ENCODE measurements around the gene CTNNA1. TPM values are rescaled to one million over a fixed set of nuclear protein-coding genes. Genes with fewer than 3 reads are reported as not detected.

CTNNA1 gene
- total and polyA plus RNA-seq, 9 of the 15 experiments (the other 6 are each of a cell fraction or from before 2014, with no cell fraction given): 29.6 to 117 (median 89.1) TPM

GRCh38 chr5:138974227-138975063 lies 221.2 kb downstream of the CTNNA1 start (continued):
- TF ChIP-seq TEAD1 (CRISPR knock-in tag; IDR thresholded peaks at IDR 0.05): no peak
- no peak for TF ChIP-seq NR0B1 (IDR thresholded peaks at IDR 0.05; ENCODE audit: partially characterized antibody)
- 0 out of 2 replicates have a peak, but pooled peaks have one; percentile 24 for TF ChIP-seq CREB3 (tag; conservative IDR thresholded peaks at IDR 0.05; ENCODE audit: low read depth)
- TF ChIP-seq ZBTB11 (CRISPR knock-in tag; IDR thresholded peaks at IDR 0.05): peak in 1 of 3 experiments; percentile 36; a peak in 1 of 6 replicates
- no peak for TF ChIP-seq NFE2 (IDR thresholded peaks at IDR 0.05; ENCODE audit: low read depth)
- TF ChIP-seq SNRNP70 (optimal IDR thresholded peaks at IDR 0.05; ENCODE audit: low read depth, low read length): no peak
- TF ChIP-seq PYGO2 (tag; IDR thresholded peaks at IDR 0.05): no peak
- TF ChIP-seq MLX (CRISPR knock-in tag; conservative IDR thresholded peaks at IDR 0.05): no peak
- TF ChIP-seq EP300 (IDR thresholded peaks at IDR 0.05; ENCODE audit: low read length): peak; percentile 83
- TF ChIP-seq TARDBP (IDR thresholded peaks at IDR 0.05): no peak
- 0 out of 2 replicates have a peak, but pooled peaks have one; percentile 74 for TF ChIP-seq ZKSCAN8 (CRISPR knock-in tag; IDR thresholded peaks at IDR 0.05)
- TF ChIP-seq MYC (IDR thresholded peaks at IDR 0.05; ENCODE audit: low read depth, low read length): no peak
- no peak for TF ChIP-seq MYC (CRISPR knock-in tag; IDR thresholded peaks at IDR 0.05; ENCODE audit: borderline replicate concordance, low read depth)
- no peak for TF ChIP-seq GABPA (tag; conservative IDR thresholded peaks at IDR 0.05; ENCODE audit: low read depth)
- TF ChIP-seq ZNF124 (CRISPR knock-in tag; IDR thresholded peaks at IDR 0.05): no peak
- TF ChIP-seq BRD4 (IDR thresholded peaks at IDR 0.05): no peak
- no peak for TF ChIP-seq ZNF311 (CRISPR knock-in tag; IDR thresholded peaks at IDR 0.05)
- TF ChIP-seq CHD4 (IDR thresholded peaks at IDR 0.05; ENCODE audit: insufficient read depth, insufficient replicate concordance, low read depth, low read length, poor library complexity, severe bottlenecking): no peak
- no peak for TF ChIP-seq PREB (CRISPR knock-in tag; IDR thresholded peaks at IDR 0.05)

All from K562 (cell line).